T-helper 2 cell treated with Interferon-gamma antibody and Interleukin-4, amounts not matched to agents 5 μg/mL and 100 μg/mL, for 36 hours (primary cell): ENCODE results near the gene RAI14.
"Not testable (repeated sequence)": the region's sequence is repeated elsewhere in the genome, so short reads cannot be mapped to it uniquely, and the experiment has no call there.

Experiments used
- DNase-seq: peaks from one replicate; pipeline ENCODE4 v3.0.0; 2021; ENCODE audit warnings: low spot score
- H3K27ac Mint-ChIP-seq: one replicate; pipeline ENCODE4 v1.8.0; 2021; ENCODE audit warnings: mild to moderate bottlenecking, mixed read lengths
- H3K27me3 Mint-ChIP-seq: one replicate; pipeline ENCODE4 v1.8.0; 2021; ENCODE audit warnings: low read depth, mixed read lengths
- H3K36me3 Mint-ChIP-seq: one replicate; pipeline ENCODE4 v1.8.0; 2021; ENCODE audit warnings: low read depth, mixed read lengths
- H3K4me1 Mint-ChIP-seq: one replicate; pipeline ENCODE4 v1.8.0; 2021; ENCODE audit warnings: low read depth, mixed read lengths
- H3K4me3 Mint-ChIP-seq: one replicate; pipeline ENCODE4 v1.8.0; 2022; ENCODE audit warnings: mild to moderate bottlenecking, moderate library complexity, mixed read lengths
- H3K9me3 Mint-ChIP-seq: one replicate; pipeline ENCODE4 v1.8.0; 2021; ENCODE audit warnings: mixed read lengths

Gene RAI14

DNA sequence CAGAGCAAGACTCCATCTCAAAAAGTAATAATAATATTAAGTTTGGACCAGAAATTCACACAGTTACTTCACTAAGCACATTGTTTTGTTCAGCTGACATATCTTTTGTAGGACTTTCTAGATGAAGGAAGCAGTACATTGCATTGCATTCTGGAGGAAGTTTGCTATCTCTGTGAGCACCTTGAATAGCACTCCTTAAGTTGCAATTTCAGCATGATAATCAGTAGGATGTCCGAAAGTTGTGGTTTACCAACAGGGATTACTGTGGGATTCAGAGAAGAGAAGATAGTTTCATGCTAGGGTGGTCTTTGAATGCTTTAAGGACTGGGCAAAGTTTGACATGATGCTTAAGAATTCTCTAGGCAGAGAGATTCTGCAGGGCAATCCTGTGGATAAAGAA, 164.5 kb downstream of the RAI14 start:
- Mint-ChIP-seq H3K9me3 (no peaks in the 10 kb centered on the region), H3K27me3 (peaks cover 2% of the 10 kb centered on the region), H3K27ac (no peak overlapping the region), H3K4me1 (no peaks in the 10 kb centered on the region), H3K36me3 (no peaks in the 10 kb centered on the region), H3K4me3 (no peak overlapping the region)
- DNase-seq, result no peak

DNA sequence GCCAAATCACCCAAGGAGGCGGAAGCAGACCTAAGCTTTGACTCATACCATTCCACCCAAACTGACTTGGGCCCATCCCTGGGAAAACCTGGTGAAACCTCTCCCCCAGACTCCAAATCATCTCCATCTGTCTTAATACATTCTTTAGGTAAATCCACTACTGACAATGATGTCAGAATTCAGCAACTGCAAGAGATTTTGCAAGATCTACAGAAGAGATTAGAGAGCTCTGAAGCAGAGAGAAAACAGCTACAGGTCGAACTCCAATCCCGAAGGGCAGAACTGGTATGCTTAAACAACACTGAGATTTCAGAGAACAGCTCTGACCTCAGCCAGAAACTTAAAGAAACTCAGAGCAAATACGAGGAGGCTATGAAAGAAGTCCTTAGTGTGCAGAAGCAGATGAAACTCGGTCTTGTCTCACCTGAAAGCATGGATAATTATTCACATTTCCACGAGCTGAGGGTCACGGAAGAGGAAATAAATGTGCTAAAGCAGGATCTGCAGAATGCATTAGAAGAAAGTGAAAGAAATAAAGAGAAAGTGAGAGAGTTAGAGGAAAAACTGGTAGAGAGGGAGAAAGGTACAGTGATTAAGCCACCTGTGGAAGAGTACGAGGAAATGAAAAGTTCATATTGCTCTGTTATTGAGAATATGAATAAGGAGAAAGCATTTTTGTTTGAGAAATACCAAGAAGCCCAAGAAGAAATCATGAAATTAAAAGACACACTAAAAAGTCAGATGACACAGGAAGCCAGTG, 167.0 kb downstream of the RAI14 start:
- no peak for DNase-seq
- H3K9me3 Mint-ChIP-seq, result no peaks in the 10 kb centered on the region
- H3K4me3 Mint-ChIP-seq, result no peak overlapping the region
- H3K27me3 Mint-ChIP-seq, result no peaks in the 10 kb centered on the region
- no peak overlapping the region for H3K27ac Mint-ChIP-seq
- no peaks in the 10 kb centered on the region for H3K36me3 Mint-ChIP-seq
- H3K4me1 Mint-ChIP-seq, result no peaks in the 10 kb centered on the region

DNA sequence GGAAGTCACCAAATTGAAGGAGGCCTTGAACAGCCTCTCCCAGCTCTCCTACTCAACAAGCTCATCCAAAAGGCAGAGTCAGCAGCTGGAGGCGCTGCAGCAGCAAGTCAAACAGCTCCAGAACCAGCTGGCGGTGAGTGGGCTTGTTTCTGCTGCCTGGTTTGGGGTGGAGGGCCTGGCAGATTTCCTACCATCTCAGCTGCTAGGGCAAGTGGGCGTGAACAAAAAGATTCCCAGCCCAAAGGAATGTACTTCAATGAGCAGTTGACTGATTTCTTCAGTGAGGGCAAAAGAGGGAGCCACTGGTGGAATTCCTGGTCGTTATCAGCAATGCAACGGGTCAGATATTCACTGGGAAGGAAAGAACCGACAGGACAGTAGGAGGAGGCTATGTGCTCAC, 170.2 kb downstream of the RAI14 start:
- no peak overlapping the region for H3K27ac Mint-ChIP-seq
- no peaks in the 10 kb centered on the region for H3K9me3 Mint-ChIP-seq
- no peak overlapping the region for H3K4me3 Mint-ChIP-seq
- DNase-seq, result no peak
- no peaks in the 10 kb centered on the region for H3K27me3 Mint-ChIP-seq
- H3K4me1 Mint-ChIP-seq, result no peaks in the 10 kb centered on the region
- no peaks in the 10 kb centered on the region for H3K36me3 Mint-ChIP-seq

DNA sequence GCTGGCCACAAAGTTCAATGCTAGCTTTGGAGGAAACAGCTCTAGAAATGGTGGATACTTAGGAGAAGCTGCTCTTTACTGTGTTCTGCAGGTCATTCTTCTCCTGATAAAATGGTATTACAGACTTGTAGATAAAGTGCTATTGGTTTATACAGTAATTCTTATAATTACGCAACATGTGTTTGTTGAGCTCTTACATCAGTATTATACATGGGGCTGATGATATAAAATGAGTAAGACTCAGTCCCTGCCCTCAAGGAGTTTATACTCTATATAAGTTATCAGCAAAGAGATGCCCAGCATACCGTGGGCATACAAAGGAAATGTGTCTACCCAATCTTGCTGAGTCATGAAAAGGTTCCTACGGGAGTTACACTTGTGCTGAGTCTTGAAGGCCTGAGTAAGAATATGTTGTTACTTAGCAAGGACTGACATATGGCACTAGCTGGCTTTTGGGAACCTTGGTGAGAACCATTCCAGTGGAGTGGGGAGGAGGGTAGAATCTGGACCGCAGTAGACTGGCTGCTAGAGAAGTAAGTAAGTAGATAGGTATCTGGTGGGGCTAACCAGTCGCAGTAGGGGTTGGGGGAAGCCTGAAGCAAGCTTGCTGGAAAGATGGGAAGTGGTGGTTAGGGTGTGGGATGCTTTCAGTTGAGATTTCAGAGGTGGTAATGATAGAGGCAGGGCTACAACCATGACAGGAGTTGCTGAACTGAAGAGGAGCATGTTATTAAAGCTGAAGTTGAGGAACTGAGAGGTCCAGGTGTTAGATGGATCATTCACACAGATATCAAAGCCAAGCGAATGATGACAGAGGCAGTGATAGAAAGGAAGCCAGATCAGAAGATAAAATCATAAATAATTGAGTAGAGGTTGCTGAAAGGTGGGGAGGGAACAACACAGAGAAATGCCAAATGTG, 171.7 kb downstream of the RAI14 start:
- H3K4me1 Mint-ChIP-seq, result no peaks in the 10 kb centered on the region
- no peak for DNase-seq
- H3K4me3 Mint-ChIP-seq, result no peak overlapping the region
- H3K27me3 Mint-ChIP-seq, result no peaks in the 10 kb centered on the region
- no peaks in the 10 kb centered on the region for H3K9me3 Mint-ChIP-seq
- no peak overlapping the region for H3K27ac Mint-ChIP-seq
- no peaks in the 10 kb centered on the region for H3K36me3 Mint-ChIP-seq

DNA sequence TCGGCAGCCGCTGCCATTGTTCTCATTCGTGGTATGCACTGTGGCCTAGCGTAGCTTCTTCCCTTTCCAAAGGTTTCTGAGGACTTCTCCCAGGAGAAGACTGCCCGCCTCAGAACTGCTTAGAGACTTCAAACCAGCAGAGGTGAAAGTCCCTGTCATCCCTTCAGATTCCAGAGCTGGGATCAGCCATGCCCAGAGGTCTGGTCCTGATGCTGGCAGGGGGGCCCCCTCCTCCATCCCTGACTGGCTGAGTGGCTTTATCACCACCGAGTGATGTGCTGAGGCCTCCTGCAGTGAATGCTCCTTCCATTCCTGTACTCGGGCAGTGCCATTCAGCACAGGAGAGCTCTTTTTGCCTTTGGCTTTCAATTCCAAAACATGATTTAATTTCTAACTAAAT, 174.7 kb downstream of the RAI14 start:
- not testable (repeated sequence) for H3K27me3 Mint-ChIP-seq

DNA sequence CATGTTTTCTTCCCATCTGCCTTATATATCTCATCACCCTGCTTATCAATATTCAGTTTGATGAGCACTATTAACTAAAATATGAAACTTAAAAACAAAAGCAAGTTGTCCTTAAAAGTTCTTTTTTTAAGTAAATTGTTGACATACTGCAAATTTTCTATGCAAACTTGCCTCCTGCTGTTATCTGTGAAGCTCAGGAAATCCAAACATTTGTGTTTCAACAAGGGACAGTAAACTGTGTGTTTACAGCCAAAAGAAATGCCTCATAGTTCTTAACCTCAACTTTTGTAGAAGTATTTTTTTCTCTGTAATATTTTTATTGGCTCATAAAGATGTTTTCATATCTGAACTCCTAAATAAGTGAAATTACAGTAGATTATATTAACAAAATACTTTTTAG, 175.2 kb downstream of the RAI14 start:
- Mint-ChIP-seq H3K9me3 (no peaks in the 10 kb centered on the region), H3K4me1 (no peaks in the 10 kb centered on the region), H3K36me3 (no peaks in the 10 kb centered on the region), H3K4me3 (no peak overlapping the region), H3K27me3 (no peaks in the 10 kb centered on the region), H3K27ac (no peak overlapping the region)
- no peak for DNase-seq

More for the DNA sequence above, 174.7 kb downstream of the RAI14 start:
- H3K4me3 Mint-ChIP-seq, H3K36me3 Mint-ChIP-seq, H3K4me1 Mint-ChIP-seq, DNase-seq, H3K27ac Mint-ChIP-seq, H3K9me3 Mint-ChIP-seq: not testable (repeated sequence)

DNA sequence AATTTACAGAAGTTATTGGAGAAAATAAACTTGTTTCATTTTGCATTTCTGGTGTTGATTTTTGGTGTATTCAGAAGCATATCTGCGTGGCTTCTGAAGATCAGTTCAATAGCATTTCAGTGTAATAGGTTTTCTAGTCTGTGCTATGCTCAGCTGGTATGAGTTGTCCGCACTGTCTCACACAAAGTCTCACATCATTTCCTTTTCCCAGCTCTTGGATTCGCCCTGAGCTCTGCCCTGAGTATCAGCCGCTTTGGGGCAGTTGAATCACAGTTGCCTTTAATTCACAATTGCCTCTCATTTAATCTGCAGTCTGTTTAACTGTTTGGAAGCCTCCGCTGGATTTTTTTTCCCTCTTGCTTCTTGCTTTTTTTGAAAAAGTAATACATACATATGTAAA, 176.4 kb downstream of the RAI14 start:
- Mint-ChIP-seq H3K36me3 (no peaks in the 10 kb centered on the region), H3K4me1 (no peaks in the 10 kb centered on the region), H3K4me3 (no peak overlapping the region), H3K9me3 (no peaks in the 10 kb centered on the region), H3K27me3 (no peaks in the 10 kb centered on the region), H3K27ac (no peak overlapping the region)
- no peak for DNase-seq

DNA sequence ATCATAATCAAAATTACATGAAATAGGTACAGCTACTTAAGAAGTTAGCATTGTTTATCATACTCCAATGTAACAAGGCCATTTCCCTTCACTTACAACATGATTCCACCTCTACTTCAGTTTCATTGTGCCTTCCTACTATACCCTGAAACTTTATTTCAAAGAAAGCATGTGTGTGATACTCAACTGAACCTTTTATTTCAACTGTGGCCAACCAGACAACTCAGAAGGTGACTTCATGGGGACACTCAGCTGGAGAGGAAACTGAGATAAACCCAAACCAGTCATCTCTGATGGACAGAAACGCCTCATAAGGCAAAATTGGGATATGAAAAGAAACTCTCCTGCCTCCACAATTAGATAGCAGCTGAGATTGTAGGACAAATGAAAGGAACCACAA, 177.0 kb downstream of the RAI14 start:
- Mint-ChIP-seq H3K27me3 (no peaks in the 10 kb centered on the region), H3K9me3 (no peaks in the 10 kb centered on the region), H3K4me1 (no peaks in the 10 kb centered on the region), H3K27ac (no peak overlapping the region), H3K36me3 (no peaks in the 10 kb centered on the region), H3K4me3 (no peak overlapping the region)
- no peak for DNase-seq

DNA sequence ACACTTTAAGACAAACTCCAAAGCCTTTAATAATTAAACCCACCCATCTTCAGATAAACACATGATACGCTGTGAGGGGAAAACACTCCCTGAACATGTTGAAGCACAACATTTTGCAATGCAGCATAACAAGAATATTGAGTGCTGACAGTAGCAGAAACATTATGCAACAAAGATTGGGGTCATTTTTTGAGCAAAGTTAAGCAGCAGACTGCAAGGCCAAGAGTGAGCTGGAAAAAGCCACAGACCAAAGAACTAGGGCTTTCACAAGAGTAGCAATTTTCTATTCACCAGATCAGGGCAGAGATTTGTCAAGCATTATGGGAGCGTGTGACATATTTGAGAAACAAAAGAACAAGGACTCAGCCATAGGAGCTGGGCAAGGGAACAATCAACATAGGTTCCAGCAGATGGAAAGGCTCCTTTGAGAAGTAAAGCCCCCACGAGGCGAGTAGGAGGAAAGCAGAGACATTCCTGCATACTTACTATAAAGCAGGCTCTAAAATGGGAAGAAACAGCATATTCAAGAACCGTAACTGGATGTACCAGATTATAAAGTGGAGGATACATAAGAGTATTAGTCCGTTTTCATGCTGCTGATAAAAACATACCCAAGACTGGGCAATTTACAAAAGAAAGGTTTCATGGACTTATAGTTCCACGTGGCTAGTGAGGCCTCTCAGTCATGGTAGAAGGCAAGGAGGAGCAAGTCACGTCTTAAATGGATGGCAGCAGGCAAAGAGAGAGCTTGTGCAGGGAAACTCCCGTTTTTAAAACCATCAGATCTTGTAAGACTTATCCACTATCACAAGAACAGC, 178.1 kb downstream of the RAI14 start:
- no peaks in the 10 kb centered on the region for H3K9me3 Mint-ChIP-seq
- no peaks in the 10 kb centered on the region for H3K27me3 Mint-ChIP-seq
- H3K4me3 Mint-ChIP-seq, result no peak overlapping the region
- H3K27ac Mint-ChIP-seq, result no peak overlapping the region
- no peak for DNase-seq
- peaks cover 2% of the 10 kb centered on the region for H3K4me1 Mint-ChIP-seq
- H3K36me3 Mint-ChIP-seq, result no peaks in the 10 kb centered on the region

DNA sequence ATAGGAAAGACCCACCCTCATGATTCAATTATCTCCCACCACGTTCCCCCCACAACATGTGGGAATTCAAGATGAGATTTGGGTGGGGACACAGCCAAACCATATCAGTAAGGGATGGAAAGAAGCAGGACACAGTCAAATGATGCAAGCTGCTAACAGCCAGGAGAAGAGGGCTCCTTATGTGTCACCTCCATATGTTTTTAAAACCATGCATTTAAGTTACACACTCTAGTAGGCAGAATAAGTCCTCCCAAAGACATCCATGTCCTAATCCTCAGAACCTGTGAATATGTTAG, 178.6 kb downstream of the RAI14 start:
- no peak for DNase-seq
- Mint-ChIP-seq H3K27me3 (peaks cover 1% of the 10 kb centered on the region), H3K9me3 (no peaks in the 10 kb centered on the region), H3K4me1 (peaks cover 7% of the 10 kb centered on the region), H3K27ac (no peak overlapping the region), H3K4me3 (no peak overlapping the region), H3K36me3 (no peaks in the 10 kb centered on the region)

DNA sequence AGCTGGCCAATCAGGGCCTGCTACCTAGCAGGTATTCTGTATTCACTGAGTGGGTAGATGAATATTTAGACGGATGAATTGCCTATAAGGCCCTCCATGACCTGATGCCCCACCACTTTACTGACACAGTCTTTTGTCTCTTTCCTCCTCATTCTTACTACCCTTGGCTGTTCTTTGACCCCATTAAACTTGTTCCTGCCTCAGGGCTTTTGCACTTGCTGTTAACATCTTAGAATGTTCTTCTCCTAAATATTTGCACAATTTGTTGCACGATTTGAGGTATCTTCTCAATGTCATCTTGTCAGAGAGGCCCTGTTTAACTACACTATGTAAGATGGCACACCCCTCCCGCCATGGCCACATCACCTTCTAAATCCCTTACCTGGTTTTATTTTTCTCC, 179.5 kb downstream of the RAI14 start:
- Mint-ChIP-seq H3K9me3 (no peaks in the 10 kb centered on the region), H3K27ac (no peak overlapping the region), H3K4me3 (no peak overlapping the region), H3K27me3 (peaks cover 4% of the 10 kb centered on the region), H3K36me3 (no peaks in the 10 kb centered on the region), H3K4me1 (peaks cover 7% of the 10 kb centered on the region)
- no peak for DNase-seq

DNA sequence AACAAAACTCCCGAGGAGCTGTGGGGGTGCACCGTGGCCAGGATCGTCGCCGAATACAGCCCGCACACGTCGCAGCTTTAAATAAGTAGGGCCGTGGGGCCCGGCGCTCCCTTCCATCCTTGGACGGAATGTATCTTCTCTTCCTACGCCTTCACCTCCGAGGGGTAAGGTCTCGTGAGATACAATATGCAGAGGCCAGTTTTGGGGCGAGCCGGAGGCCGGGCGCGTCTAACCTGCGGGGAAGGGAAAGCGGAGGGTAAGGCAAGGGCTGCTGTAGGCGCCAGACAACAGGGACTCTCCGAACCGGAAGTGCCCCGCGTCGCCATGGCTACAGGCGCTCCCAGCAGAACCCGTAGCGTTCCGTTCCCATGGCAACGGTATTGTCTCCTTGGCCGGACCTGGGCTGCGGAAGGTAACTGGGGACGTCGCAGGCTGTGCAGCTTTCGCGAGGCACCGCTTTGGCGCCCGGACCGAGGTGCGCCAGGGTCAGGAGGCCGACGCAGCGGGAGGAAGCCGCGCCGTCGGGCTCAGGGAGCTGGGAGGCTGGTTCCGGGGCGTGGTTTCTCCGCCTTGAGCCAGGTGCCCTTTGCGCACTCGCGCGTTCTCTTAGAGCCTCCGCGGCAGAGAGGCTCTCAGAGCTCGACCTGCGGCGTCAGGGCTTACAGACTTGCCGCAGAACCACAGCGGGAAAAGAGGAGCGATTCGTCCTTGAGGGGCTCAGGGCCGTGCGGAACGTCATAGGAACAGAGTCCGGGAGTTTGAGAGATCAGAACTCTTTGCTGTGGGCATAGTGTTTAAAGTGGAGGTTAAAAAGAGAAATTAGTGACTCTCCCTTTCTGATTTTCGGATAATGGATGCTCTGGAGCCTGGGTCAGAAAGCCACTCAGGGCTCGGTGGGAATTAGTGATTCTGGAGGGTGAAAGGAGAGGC, 182.9 kb downstream of the RAI14 start, which contains the start of gene TTC23L:
Gene TTC23L (plus strand): TSS at position 380 of the 930 bp plus-strand sequence. CDS start 1,508 bp downstream, outside the sequence.
- Mint-ChIP-seq H3K4me1 (peaks cover 7% of the 10 kb centered on the region), H3K4me3 (peak within 1 kb of the TSS; percentile 92), H3K27ac (peak within 1 kb of the TSS; percentile 43), H3K36me3 (no peaks in the 10 kb centered on the region), H3K27me3 (peaks cover 9% of the 10 kb centered on the region), H3K9me3 (no peaks in the 10 kb centered on the region)
- DNase-seq, result peak; percentile 85

DNA sequence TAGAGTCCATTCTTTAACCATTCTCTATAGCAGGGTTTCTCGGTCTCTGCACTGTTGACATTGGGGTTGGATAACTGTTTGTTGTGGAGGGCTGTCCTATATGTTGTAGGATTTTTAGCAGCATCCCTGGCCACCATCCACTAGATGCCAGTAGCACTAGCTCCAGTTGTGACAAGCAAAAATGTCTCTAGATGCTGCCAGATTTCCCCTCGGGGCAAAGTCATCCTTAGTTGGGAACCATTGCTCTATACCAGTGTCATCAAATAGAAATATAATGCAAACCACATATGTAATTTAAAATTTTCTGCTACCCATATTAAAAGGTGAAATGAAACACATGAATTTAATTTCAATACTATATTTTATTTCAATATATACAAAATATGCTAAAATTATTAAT, 185.7 kb downstream of the RAI14 start:
- no peak for DNase-seq
- Mint-ChIP-seq H3K27ac (no peak overlapping the region), H3K36me3 (no peaks in the 10 kb centered on the region), H3K4me1 (peaks cover 7% of the 10 kb centered on the region), H3K27me3 (peaks cover 12% of the 10 kb centered on the region), H3K9me3 (no peaks in the 10 kb centered on the region), H3K4me3 (no peak overlapping the region)
